B cell (primary cell): ENCODE data around the gene TRIM27. TPM values are rescaled to one million over a fixed set of nuclear protein-coding genes. Genes with fewer than 3 reads are reported as not detected.
"Not testable (repeated sequence)": the region's sequence is repeated elsewhere in the genome, so short reads cannot be mapped to it uniquely, and the experiment has no call there.

ENCODE experiments used
- ATAC-seq: fragments of 200-7000 bp; cut with Tn5 transposase; one replicate; pipeline ENCODE4 v1.10.0; 2021; ENCODE audit warnings: low read depth, mild to moderate bottlenecking, moderate number of reproducible peaks, moderate library complexity
- CTCF ChIA-PET: fragments of 350-600 bp; sonication (Branson Sonifier 250); formaldehyde crosslinking; loops from one replicate; lab custom pipeline; 2021; ENCODE audit warnings: antibody characterized with exemption, inconsistent platforms; lab: Charles Lee
- POLR2A ChIA-PET: fragments of 350-600 bp; sonication (Branson Sonifier 250); formaldehyde crosslinking; loops from one replicate; lab custom pipeline; 2021; ENCODE audit warnings: antibody characterized with exemption; lab: Charles Lee
- DNase-seq: peaks from one replicate; pipeline ENCODE4 v3.0.0; 2013
- H2AFZ ChIP-seq: 2 replicates; pipeline ENCODE4 v1.6.1; 2012; ENCODE audit warnings: mild to moderate bottlenecking, low read depth, low read length; ENCODE audit not compliant: insufficient read depth, poor library complexity, severe bottlenecking
- H3K27ac ChIP-seq, 2 donors: 1 replicate in 1 of 2; 2 replicates in 1 of 2; pipeline ENCODE4 v1.5.1; 2012 to 2013; ENCODE audit warnings: low read length in 2 of 2, mild to moderate bottlenecking in 2 of 2, moderate library complexity in 1 of 2
- H3K27me3 ChIP-seq, 4 experiments: fragments of 200-600 bp in 1 of 4; sonication (generic) in 1 of 4; replicated peaks in 1 of 4; 1 replicate in 2 of 4; 2 replicates in 2 of 4; pipeline versions ENCODE4 v1.6.1 to v1.7.0; 2013 to 2016; ENCODE audit warnings: low read length in 3 of 4, mild to moderate bottlenecking in 2 of 4, mixed read lengths in 1 of 4, moderate library complexity in 1 of 4; ENCODE audit not compliant: insufficient read depth in 4 of 4, control insufficient read depth in 3 of 4; ENCODE audit errors: control extremely low read depth in 1 of 4
- H3K36me3 ChIP-seq, 2 experiments: replicated peaks in 1 of 2; 1 replicate in 1 of 2; 2 replicates in 1 of 2; pipeline versions ENCODE4 v1.6.1 to v1.7.1; 2013; ENCODE audit warnings: low read length in 1 of 2; ENCODE audit not compliant: insufficient read depth in 2 of 2, control insufficient read depth in 1 of 2; ENCODE audit errors: control extremely low read depth in 1 of 2, extremely low read depth in 1 of 2
- H3K4me1 ChIP-seq, 2 donors: fragments of 200-600 bp in 1 of 2; sonication (generic) in 1 of 2; 1 replicate in 1 of 2; 2 replicates in 1 of 2; pipeline versions ENCODE4 v1.5.1 to v1.6.1; 2013 to 2017; ENCODE audit warnings: low read length in 2 of 2; ENCODE audit not compliant: control insufficient read depth in 2 of 2, insufficient read depth in 2 of 2
- H3K4me2 ChIP-seq: replicated peaks from 2 replicates; pipeline ENCODE3; 2012; ENCODE audit warnings: mild to moderate bottlenecking, low read depth, low read length; ENCODE audit not compliant: poor library complexity, severe bottlenecking
- H3K4me3 ChIP-seq, 5 experiments: fragments of 200-600 bp in 1 of 5; sonication (generic) in 1 of 5; 1 replicate in 3 of 5; 2 replicates in 2 of 5; pipeline versions ENCODE4 v1.5.1 to v1.7.0; 2011 to 2016; ENCODE audit warnings: low read length in 4 of 5, mild to moderate bottlenecking in 4 of 5, low read depth in 2 of 5, control low read depth in 1 of 5, moderate library complexity in 1 of 5; ENCODE audit not compliant: insufficient read depth in 1 of 5; ENCODE audit errors: control extremely low read depth in 1 of 5, extremely low read depth in 1 of 5
- H3K79me2 ChIP-seq: fragments of 200-600 bp; sonication (generic); one replicate; pipeline ENCODE4 v1.6.0; 2016; ENCODE audit warnings: low read length; ENCODE audit not compliant: control insufficient read depth, insufficient read depth
- H3K9ac ChIP-seq: fragments of 200-600 bp; sonication (generic); 2 replicates; pipeline ENCODE4 v1.6.1; 2017; ENCODE audit warnings: mild to moderate bottlenecking, low read length, moderate library complexity
- H3K9me3 ChIP-seq, 3 donors: one replicate each; pipeline versions ENCODE4 v1.6.1 to v1.7.1; 2013; ENCODE audit warnings: low read length in 2 of 3; ENCODE audit not compliant: control insufficient read depth in 2 of 3, insufficient read depth in 1 of 3; ENCODE audit errors: control extremely low read depth in 1 of 3
- H4K20me1 ChIP-seq: 2 replicates; pipeline ENCODE4 v1.6.0; 2012; ENCODE audit warnings: mild to moderate bottlenecking, low read length; ENCODE audit not compliant: insufficient read depth, control insufficient read depth, poor library complexity, severe bottlenecking
- H3K27ac Mint-ChIP-seq: one replicate; pipeline ENCODE4 v1.8.0; 2021; ENCODE audit warnings: mixed read lengths
- H3K27me3 Mint-ChIP-seq: one replicate; pipeline ENCODE4 v1.8.0; 2021; ENCODE audit warnings: mixed read lengths
- H3K4me1 Mint-ChIP-seq: one replicate; pipeline ENCODE4 v1.8.0; 2021; ENCODE audit warnings: mixed read lengths
- H3K4me3 Mint-ChIP-seq: one replicate; pipeline ENCODE4 v1.8.0; 2021; ENCODE audit warnings: mixed read lengths
- H3K9me3 Mint-ChIP-seq: one replicate; pipeline ENCODE4 v1.8.0; 2022; ENCODE audit warnings: mixed read lengths; ENCODE audit not compliant: insufficient read depth
- EZH2 ChIP-seq: IDR thresholded peaks from 2 replicates; pipeline ENCODE4 v1.6.1; 2012; ENCODE audit warnings: borderline replicate concordance, low read depth, mild to moderate bottlenecking, moderate library complexity, low read length; ENCODE audit not compliant: insufficient read depth, poor library complexity, severe bottlenecking
- WGBS: methylation state at CpG from one replicate; pipeline ENCODE4 v1.1.5; 2013; ENCODE audit warnings: missing lambda C conversion rate; ENCODE audit not compliant: insufficient coverage; 5-methylcytosine and 5-hydroxymethylcytosine counted together
- intact Hi-C: fragments of 100-400 bp; cut with micrococcal nuclease; formaldehyde crosslinking; loops from one replicate; pipeline ENCODE4 v1.10.0; 2022
- polyA plus RNA-seq: library from polyadenylated mRNA; depleted of rRNA; stranded (reverse); fragments of >200 nt; gene quantifications from 2 replicates; pipeline ENCODE4 v1.2.3, GENCODE V29; 2012
- total RNA-seq, 2 donors: library from RNA; stranded (reverse); fragments of 120-200 nt in 1 of 2; gene quantifications; 1 replicate in 1 of 2; 2 replicates in 1 of 2; pipeline versions ENCODE4 v1.2.3 to v1.2.4, GENCODE V29; 2013 to 2022
- TF ChIP-seq, protein P1 (sequence below): fragments of 200-600 bp; IDR thresholded peaks from one replicate; pipeline ENCODE4 v1.8.0; 2022; ENCODE audit warnings: antibody characterized with exemption, mild to moderate bottlenecking

The TRIM27 gene
- total and polyA plus RNA-seq, 2 donors (not counting 1 experiment from before 2014, with no cell fraction given): 48.3 to 70.0 TPM

DNA sequence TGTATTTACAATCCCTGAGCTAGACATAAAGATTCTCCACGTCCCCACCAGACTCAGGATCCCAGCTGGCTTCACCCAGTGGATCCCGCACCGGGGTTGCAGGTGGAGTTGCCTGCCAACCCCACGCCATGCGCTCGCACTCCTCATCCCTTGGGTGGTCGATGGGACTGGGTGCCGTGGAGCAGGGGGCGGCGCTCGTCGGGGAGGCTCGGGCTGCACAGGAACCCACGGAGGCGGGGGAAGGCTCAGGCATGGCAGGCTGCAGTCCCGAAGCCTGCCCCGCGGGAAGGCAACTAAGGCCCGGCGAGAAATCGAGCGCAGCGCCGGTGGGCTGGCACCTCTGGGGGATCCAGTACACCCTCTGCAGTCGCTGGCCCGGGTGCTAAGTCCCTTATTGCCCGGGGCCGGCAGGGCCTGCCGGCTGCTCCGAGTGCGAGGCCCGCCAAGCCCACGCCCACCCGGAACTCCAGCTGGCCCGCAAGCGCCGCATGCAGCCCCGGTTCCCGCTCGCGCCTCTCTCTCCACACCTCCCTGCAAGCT is 25.9 kb upstream of the TRIM27 start:
- H3K27ac Mint-ChIP-seq, intact Hi-C loops: not testable (repeated sequence)
- CTCF ChIA-PET: interaction anchor here (1.6 kb wide), 1 partner anchor 112 kb away, joined by 3 read pairs; no protein-coding TSS in a partner anchor

DNA sequence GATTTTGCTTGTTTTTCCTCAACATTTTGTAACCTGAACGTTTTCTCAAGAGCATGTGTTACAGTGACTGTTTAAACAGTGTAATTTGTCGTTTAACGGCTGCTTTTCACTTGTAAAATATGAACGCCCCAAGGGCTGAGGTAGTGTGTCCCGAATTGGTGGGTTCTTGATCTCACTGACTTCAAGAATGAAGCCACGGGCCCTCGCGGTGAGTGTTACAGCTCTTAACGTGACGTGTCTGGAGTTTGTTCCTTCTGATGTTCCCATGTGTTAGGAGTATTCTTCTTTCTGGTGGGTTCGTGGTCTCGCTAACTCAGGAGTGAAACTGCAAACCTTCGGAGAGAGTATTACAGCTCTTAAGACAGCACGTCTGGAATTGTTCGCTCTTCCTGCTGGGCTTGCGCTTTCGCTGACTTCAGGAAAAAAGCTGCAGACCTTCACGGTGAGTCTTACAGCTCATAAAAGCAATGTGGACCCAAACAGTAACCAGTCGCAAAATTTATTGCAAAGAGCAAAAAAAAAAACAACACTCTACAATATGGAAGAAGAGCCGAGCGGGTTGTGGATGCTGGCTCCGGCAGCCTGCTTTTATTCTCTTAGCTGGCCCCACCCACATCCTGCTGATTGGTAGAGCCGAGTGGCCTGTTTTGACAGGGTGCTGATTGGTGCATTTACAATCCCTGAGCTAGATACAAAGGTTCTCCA is 25.1 kb upstream of the TRIM27 start:
- ATAC-seq (no peak), DNase-seq (no peak)
- ChIA-PET CTCF (interaction anchor here (1.6 kb wide), 1 partner anchor 111 kb away, joined by 3 read pairs; no protein-coding TSS in a partner anchor), POLR2A (no interaction called here)
- Mint-ChIP-seq H3K27me3 (peaks cover 6% of the 10 kb centered on the region), H3K4me1 (peaks cover 21% of the 10 kb centered on the region), H3K4me3 (no peak overlapping the region), H3K27ac (no peak overlapping the region), H3K9me3 (no peaks in the 10 kb centered on the region)
- Histone ChIP-seq H2AFZ (no peak overlapping the region), H3K27ac (no peak overlapping the region), H4K20me1 (no peaks in the 10 kb centered on the region), H3K9me3 (no peaks in the 10 kb centered on the region), H3K4me1 (peaks cover 8 to 13% of the 10 kb centered on the region in 2 donors), H3K79me2 (no peaks in the 10 kb centered on the region), H3K9ac (no peak overlapping the region), H3K4me3 (no peak overlapping the region), H3K27me3 (peaks cover 0 to 10% (median 5%) of the 10 kb centered on the region in 4 experiments), H3K4me2 (no peak overlapping the region), H3K36me3 (no peaks in the 10 kb centered on the region)
- no peak for TF ChIP-seq EZH2
- TF ChIP-seq, protein P1, sequence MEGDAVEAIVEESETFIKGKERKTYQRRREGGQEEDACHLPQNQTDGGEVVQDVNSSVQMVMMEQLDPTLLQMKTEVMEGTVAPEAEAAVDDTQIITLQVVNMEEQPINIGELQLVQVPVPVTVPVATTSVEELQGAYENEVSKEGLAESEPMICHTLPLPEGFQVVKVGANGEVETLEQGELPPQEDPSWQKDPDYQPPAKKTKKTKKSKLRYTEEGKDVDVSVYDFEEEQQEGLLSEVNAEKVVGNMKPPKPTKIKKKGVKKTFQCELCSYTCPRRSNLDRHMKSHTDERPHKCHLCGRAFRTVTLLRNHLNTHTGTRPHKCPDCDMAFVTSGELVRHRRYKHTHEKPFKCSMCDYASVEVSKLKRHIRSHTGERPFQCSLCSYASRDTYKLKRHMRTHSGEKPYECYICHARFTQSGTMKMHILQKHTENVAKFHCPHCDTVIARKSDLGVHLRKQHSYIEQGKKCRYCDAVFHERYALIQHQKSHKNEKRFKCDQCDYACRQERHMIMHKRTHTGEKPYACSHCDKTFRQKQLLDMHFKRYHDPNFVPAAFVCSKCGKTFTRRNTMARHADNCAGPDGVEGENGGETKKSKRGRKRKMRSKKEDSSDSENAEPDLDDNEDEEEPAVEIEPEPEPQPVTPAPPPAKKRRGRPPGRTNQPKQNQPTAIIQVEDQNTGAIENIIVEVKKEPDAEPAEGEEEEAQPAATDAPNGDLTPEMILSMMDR: no peak
- 94% methylated on average over 17 of the region's 23 CpGs for WGBS
- intact Hi-C loops: no loop called here

More for the DNA sequence above, 25.9 kb upstream of the TRIM27 start:
- peaks cover 18% of the 10 kb centered on the region for H3K4me1 Mint-ChIP-seq
- H3K27me3 Mint-ChIP-seq: peaks cover 12% of the 10 kb centered on the region
- H3K9ac ChIP-seq, H3K36me3 ChIP-seq, H3K9me3 Mint-ChIP-seq, ATAC-seq, H4K20me1 ChIP-seq, H2AFZ ChIP-seq, H3K4me3 ChIP-seq, H3K27ac ChIP-seq, DNase-seq, H3K4me2 ChIP-seq, H3K9me3 ChIP-seq, H3K79me2 ChIP-seq, H3K4me3 Mint-ChIP-seq, POLR2A ChIA-PET: not testable (repeated sequence)
- H3K27me3 ChIP-seq: peaks cover 0 to 18% (median 5%) of the 10 kb centered on the region in 4 experiments
- 94% methylated on average over 22 of the region's 41 CpGs for WGBS
- H3K4me1 ChIP-seq: peaks cover 10 to 11% of the 10 kb centered on the region in 2 donors
